K562 (cell line): ENCODE data around the gene RNPEPL1. TPM values are rescaled to one million over a fixed set of nuclear protein-coding genes. Genes with fewer than 3 reads are reported as not detected.

Source experiments
- ATAC-seq: fragments of 200-7000 bp; cut with Tn5 transposase; 3 replicates; pipeline ENCODE4 v1.9.1; 2020; ENCODE audit warnings: moderate library complexity
- BruUV-seq: library from RNA; stranded (reverse); fragments of 400-500 nt; replicated peaks from 2 replicates; lab custom pipeline; 2021; lab: Mats Ljungman, UMichigan
- CTCF ChIA-PET: fragments of 300-600 bp; formaldehyde crosslinking; extraction: SDS; loops from one replicate; lab custom pipeline; 2021; ENCODE audit warnings: low intra/inter-chr PET ratio; lab: Yijun Ruan, JAX
- POLR2A ChIA-PET: fragments of 300-600, 350-650 bp; sonication (Branson Sonifier 250); formaldehyde crosslinking; extraction: SDS; loops from one replicate; lab custom pipeline; 2021; ENCODE audit warnings: antibody characterized with exemption, inconsistent platforms; lab: Yijun Ruan, JAX
- DNase-seq, 4 experiments: peaks; one replicate each; pipeline versions ENCODE4 v3.0.0 to v3.0.0-alpha.2; 2011 to 2018; ENCODE audit warnings: low spot score in 3 of 4, mixed read lengths in 3 of 4; ENCODE audit errors: extremely low read depth in 1 of 4
- FAIRE-seq: peaks from 2 replicates; lab custom pipeline; 2011; peaks lifted over from hg19 to GRCh38; lab: Jason Lieb, UNC
- H2AFZ ChIP-seq: 2 replicates; pipeline ENCODE4 v1.6.0; 2011; ENCODE audit warnings: low read depth, low read length, control low read depth, inconsistent platforms
- H3K27ac ChIP-seq: fragments of 200-600 bp; 3 replicates; pipeline ENCODE4 v1.8.0; 2011; ENCODE audit warnings: low read depth, mild to moderate bottlenecking, control low read depth, inconsistent platforms, low read length, moderate library complexity, mixed read lengths; ENCODE audit errors: extremely low read depth
- H3K27me3 ChIP-seq, 2 experiments: fragments of 300-600 bp in 1 of 2; 2 replicates in 1 of 2; 3 replicates in 1 of 2; pipeline versions ENCODE4 v1.6.0 to v1.8.0; 2011; ENCODE audit warnings: inconsistent platforms in 2 of 2, low read length in 2 of 2, mild to moderate bottlenecking in 1 of 2, mixed read lengths in 1 of 2, moderate library complexity in 1 of 2; ENCODE audit not compliant: control insufficient read depth in 2 of 2, insufficient read depth in 2 of 2
- H3K36me3 ChIP-seq: fragments of 300-600 bp; 3 replicates; pipeline ENCODE4 v1.8.0; 2011; ENCODE audit warnings: mild to moderate bottlenecking, low read length, inconsistent platforms; ENCODE audit not compliant: control insufficient read depth, insufficient read depth
- H3K4me1 ChIP-seq, 2 experiments: fragments of 200-600 bp in 1 of 2; replicated peaks in 1 of 2; 2 replicates in 1 of 2; 3 replicates in 1 of 2; pipeline versions ENCODE4 v1.5.1 to v1.8.0; 2011; ENCODE audit warnings: inconsistent platforms in 2 of 2, low read length in 2 of 2, mild to moderate bottlenecking in 1 of 2, mixed read lengths in 1 of 2, moderate library complexity in 1 of 2; ENCODE audit not compliant: control insufficient read depth in 2 of 2, insufficient read depth in 2 of 2
- H3K4me2 ChIP-seq: 2 replicates; pipeline ENCODE4 v1.6.1; 2011; ENCODE audit warnings: low read length, control low read depth, inconsistent platforms, mixed read lengths; ENCODE audit not compliant: insufficient read depth
- H3K4me3 ChIP-seq: fragments of 200-600 bp; sonication (generic), shearing (Covaris generic); 2 replicates; pipeline ENCODE4 v1.5.1; 2016; ENCODE audit warnings: control low read depth, inconsistent platforms
- H3K79me2 ChIP-seq: fragments of 200-600 bp; 3 replicates; pipeline ENCODE4 v1.8.0; 2011; ENCODE audit warnings: low read length, inconsistent platforms; ENCODE audit not compliant: control insufficient read depth, insufficient read depth
- H3K9ac ChIP-seq, 2 experiments: 2 replicates each; pipeline versions ENCODE4 v1.6.0 to v1.6.1; 2011; ENCODE audit warnings: low read depth in 2 of 2, low read length in 2 of 2, control low read depth in 1 of 2, inconsistent platforms in 1 of 2, mild to moderate bottlenecking in 1 of 2, mixed read lengths in 1 of 2; ENCODE audit not compliant: insufficient read depth in 1 of 2
- H3K9me1 ChIP-seq: one replicate; pipeline ENCODE4 v1.6.0; 2011; ENCODE audit warnings: inconsistent platforms, mild to moderate bottlenecking, low read length, moderate library complexity; ENCODE audit not compliant: control insufficient read depth, insufficient read depth
- H3K9me3 ChIP-seq: replicated peaks from 2 replicates; pipeline ENCODE4 v1.5.1; 2011; ENCODE audit warnings: low read depth, low read length, inconsistent platforms; ENCODE audit not compliant: control insufficient read depth, insufficient read depth
- H4K20me1 ChIP-seq: replicated peaks from 2 replicates; pipeline ENCODE4 v1.6.1; 2011; ENCODE audit warnings: low read length, inconsistent platforms, mixed read lengths; ENCODE audit not compliant: control insufficient read depth, insufficient read depth
- ATF1 ChIP-seq, 2 experiments: fragments of 450-650 bp in 1 of 2; IDR thresholded peaks; 2 replicates each; pipeline ENCODE4 v1.6.1; 2016; ENCODE audit warnings: missing compliant biosample characterization in 1 of 2, missing genetic modification characterization in 1 of 2
- ATF7 ChIP-seq: fragments of 450-650 bp; IDR thresholded peaks from 2 replicates; pipeline ENCODE4 v1.7.1; 2014; ENCODE audit warnings: mild to moderate bottlenecking, moderate library complexity
- BHLHE40 ChIP-seq: IDR thresholded peaks from 2 replicates; pipeline ENCODE4 v1.6.1; 2011; ENCODE audit warnings: low read length, improper control_type of control experiment
- CXXC5 ChIP-seq: fragments of 250-450 bp; sonication (Bioruptor Pico); IDR thresholded peaks from 2 replicates; pipeline ENCODE4 v1.8.0; 2022; ENCODE audit warnings: inconsistent platforms, mild to moderate bottlenecking, moderate library complexity
- FOXA3 ChIP-seq, 2 experiments: fragments of 450-650 bp in 1 of 2; sonication (generic) in 1 of 2; formaldehyde crosslinking; IDR thresholded peaks in 1 of 2; conservative IDR thresholded peaks in 1 of 2; 2 replicates each; pipeline versions ENCODE4 v1.4.0 to v1.8.0; 2020 to 2022; ENCODE audit warnings: mild to moderate bottlenecking in 2 of 2, missing genetic modification reagents in 1 of 2
- L3MBTL2 ChIP-seq: fragments of 450-650 bp; IDR thresholded peaks from 2 replicates; pipeline ENCODE4 v1.6.1; 2016; ENCODE audit warnings: mild to moderate bottlenecking, moderate library complexity
- NR2C1 ChIP-seq, 2 experiments: fragments of 450-650 bp; IDR thresholded peaks; 2 replicates each; pipeline ENCODE4 v1.6.1; 2017; ENCODE audit warnings: mild to moderate bottlenecking in 2 of 2, antibody characterized with exemption in 1 of 2, inconsistent platforms in 1 of 2, missing compliant biosample characterization in 1 of 2, missing genetic modification characterization in 1 of 2
- RBFOX2 ChIP-seq: fragments of 200-400 bp; formaldehyde crosslinking; IDR thresholded peaks from 2 replicates; pipeline ENCODE4 v1.6.1; 2017; ENCODE audit warnings: low read depth, mild to moderate bottlenecking, low read length, moderate library complexity
- TAF15 ChIP-seq: fragments of 200-400 bp; formaldehyde crosslinking; IDR thresholded peaks from 2 replicates; pipeline ENCODE4 v1.6.1; 2017; ENCODE audit warnings: mild to moderate bottlenecking, low read depth, low read length, moderate library complexity
- TCF3 ChIP-seq: sonication (generic); formaldehyde crosslinking; IDR thresholded peaks from 2 replicates; pipeline ENCODE4 v1.4.0; 2020; ENCODE audit warnings: mild to moderate bottlenecking, missing genetic modification reagents
- TEAD2 ChIP-seq: fragments of 450-650 bp; IDR thresholded peaks from 2 replicates; pipeline ENCODE4 v1.6.1; 2016; ENCODE audit warnings: missing genetic modification characterization, control low read depth, missing compliant biosample characterization
- TOE1 ChIP-seq, 2 experiments: fragments of 450-650 bp in 1 of 2; sonication (generic) in 1 of 2; formaldehyde crosslinking in 1 of 2; IDR thresholded peaks; 2 replicates each; pipeline versions ENCODE4 v1.7.1 to v1.8.0; 2016 to 2022; ENCODE audit warnings: borderline replicate concordance in 2 of 2, mild to moderate bottlenecking in 2 of 2, antibody characterized with exemption in 1 of 2, inconsistent platforms in 1 of 2, low read depth in 1 of 2, missing genetic modification reagents in 1 of 2, moderate library complexity in 1 of 2
- USF1 ChIP-seq: sonication (generic); formaldehyde crosslinking; IDR thresholded peaks from 2 replicates; pipeline ENCODE4 v1.9.0; 2022; ENCODE audit warnings: mild to moderate bottlenecking, missing genetic modification reagents
- ZBTB9 ChIP-seq: fragments of 450-650 bp; formaldehyde crosslinking; IDR thresholded peaks from 2 replicates; pipeline ENCODE4 v1.4.0; 2020; ENCODE audit warnings: mild to moderate bottlenecking, moderate library complexity
- ZNF324 ChIP-seq: fragments of 250-450 bp; sonication (Bioruptor Pico); IDR thresholded peaks from 2 replicates; pipeline ENCODE4 v1.4.0; 2020; ENCODE audit warnings: mild to moderate bottlenecking
- ZNF551 ChIP-seq: fragments of 250-450 bp; sonication (Bioruptor Pico); IDR thresholded peaks from 2 replicates; pipeline ENCODE4 v1.5.0; 2021; ENCODE audit warnings: mild to moderate bottlenecking, moderate library complexity
- WGBS: fragments of 100-300 bp; shearing (Covaris generic); methylation state at CpG from one replicate; pipeline ENCODE4 v1.1.6; 2016; ENCODE audit warnings: low coverage, mixed read lengths; ENCODE audit not compliant: insufficient coverage; ENCODE audit errors: missing lambda C conversion rate; 5-methylcytosine and 5-hydroxymethylcytosine counted together
- in situ Hi-C: fragments of 300-500 bp; cut with MboI; formaldehyde crosslinking; loops from 4 replicates; pipeline ENCODE4 v1.15.0; 2018; ENCODE audit warnings: inconsistent platforms, mixed read lengths
- intact Hi-C: fragments of 100-400 bp; cut with micrococcal nuclease; formaldehyde crosslinking; loops from 2 replicates; pipeline ENCODE4 v1.14.2; 2022
- polyA plus RNA-seq, 8 experiments: library from polyadenylated mRNA; depleted of rRNA in 4 of 8; stranded (reverse) in 5 of 8; unstranded in 3 of 8; fragments of >200 nt; fragmentation: Nextera tagmentation in 2 of 8; fragmentation: Illumina TruSeq in 1 of 8; extraction: Ambion mirVana in 2 of 8; extraction: Trizol in 1 of 8; gene quantifications; 2 replicates each; pipeline versions ENCODE4 v1.2.1 to v1.2.3, GENCODE V29; 2011 to 2014; ENCODE audit warnings: inconsistent platforms in 1 of 8, missing spikeins in 1 of 8
- total RNA-seq, 7 experiments: library from RNA; depleted of rRNA in 6 of 7; stranded (reverse); fragments of >200 nt in 6 of 7; fragmentation: Illumina TruSeq in 2 of 7; extraction: Trizol in 2 of 7; gene quantifications; 2 replicates each; pipeline versions ENCODE4 v1.2.1 to v1.2.3, GENCODE V29; 2011 to 2021; ENCODE audit warnings: low replicate concordance in 1 of 7
- TF ChIP-seq, protein P1 (sequence below): sonication (generic); formaldehyde crosslinking; IDR thresholded peaks from 2 replicates; pipeline ENCODE4 v1.8.0; 2022; ENCODE audit warnings: missing genetic modification reagents, mild to moderate bottlenecking, moderate library complexity, borderline replicate concordance

The RNPEPL1 gene
- total and polyA plus RNA-seq, 9 of the 15 experiments (the other 6 are each of a cell fraction or from before 2014, with no cell fraction given) = 0.07 to 38.7 (median 5.6) TPM

- WGBS = 0% methylated on average over 16 of the region's 88 CpGs
- ATAC-seq (peak; percentile 89), FAIRE-seq (peak; percentile 69), DNase-seq (peak; percentile 90 to 94 (median 92))
- Histone ChIP-seq H3K9me1 (no peaks in the 10 kb centered on the region), H3K27ac (peak within 1 kb of the TSS; percentile 87; the same call in 2 of the 3 replicates), H3K9me3 (no peaks in the 10 kb centered on the region), H3K9ac (peak within 1 kb of the TSS; percentile 82 to 95), H3K4me2 (peak within 1 kb of the TSS; percentile 93), H2AFZ (peak within 1 kb of the TSS; percentile 96), H3K79me2 (peaks cover 56% of the 10 kb centered on the region), H3K4me1 (peaks cover 31 to 51% of the 10 kb centered on the region in 2 experiments), H4K20me1 (no peaks in the 10 kb centered on the region; the same call in 1 of the 2 replicates), H3K4me3 (peak within 1 kb of the TSS; percentile 92), H3K36me3 (peaks cover 25% of the 10 kb centered on the region; the same call in 2 of the 3 replicates), H3K27me3 (no peaks in the 10 kb centered on the region)
- intact Hi-C loops = no loop called here
- BruUV-seq = no TSS peak
- in situ Hi-C loops = no loop called here
- POLR2A ChIA-PET = interaction anchor here (0.5 to 2.2 kb wide), 7 partner anchors 10 to 25 kb away, joined by 3 to 26 read pairs (median 5); partner anchors contain the start of gene RNPEPL1
- CTCF ChIA-PET = no interaction called here
- peak; percentile 89 for TF ChIP-seq RBFOX2
- TF ChIP-seq NR2C1 (IDR thresholded peaks at IDR 0.05) = peak; percentile 90
- peak; percentile 94 for TF ChIP-seq NR2C1 (tag; IDR thresholded peaks at IDR 0.05)
- TF ChIP-seq ZNF551 (CRISPR knock-in tag) = no peak
- peak; percentile 45; the same call in 1 of the 2 replicates for TF ChIP-seq ATF7
- peak; percentile 80; the same call in 1 of the 2 replicates for TF ChIP-seq ZBTB9 (CRISPR knock-in tag)
- no peak for TF ChIP-seq ZNF324 (CRISPR knock-in tag)
- no peak for TF ChIP-seq FOXA3 (CRISPR knock-in tag; conservative IDR thresholded peaks at IDR 0.05 in 1 of 2, IDR thresholded peaks at IDR 0.05 in 1 of 2)
- TF ChIP-seq USF1 = peak; percentile 93
- peak; percentile 32 for TF ChIP-seq BHLHE40
- TF ChIP-seq, protein P1, sequence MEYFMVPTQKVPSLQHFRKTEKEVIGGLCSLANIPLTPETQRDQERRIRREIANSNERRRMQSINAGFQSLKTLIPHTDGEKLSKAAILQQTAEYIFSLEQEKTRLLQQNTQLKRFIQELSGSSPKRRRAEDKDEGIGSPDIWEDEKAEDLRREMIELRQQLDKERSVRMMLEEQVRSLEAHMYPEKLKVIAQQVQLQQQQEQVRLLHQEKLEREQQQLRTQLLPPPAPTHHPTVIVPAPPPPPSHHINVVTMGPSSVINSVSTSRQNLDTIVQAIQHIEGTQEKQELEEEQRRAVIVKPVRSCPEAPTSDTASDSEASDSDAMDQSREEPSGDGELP = peak; percentile 66
- TF ChIP-seq TEAD2 (tag) = no peak
- TF ChIP-seq TOE1 (IDR thresholded peaks at IDR 0.05; ENCODE audit: borderline replicate concordance) = peak; percentile 99
- no peak for TF ChIP-seq TOE1 (CRISPR knock-in tag; IDR thresholded peaks at IDR 0.05; ENCODE audit: borderline replicate concordance, low read depth)
- peak; percentile 38; the same call in 1 of the 2 replicates for TF ChIP-seq ATF1 (CRISPR knock-in tag; IDR thresholded peaks at IDR 0.05)
- peak; percentile 93 for TF ChIP-seq ATF1 (tag; IDR thresholded peaks at IDR 0.05)
- peak; percentile 89 for TF ChIP-seq CXXC5 (CRISPR knock-in tag)
- no peak for TF ChIP-seq TAF15
- no peak; the same call in 1 of the 2 replicates for TF ChIP-seq TCF3 (CRISPR knock-in tag)
- TF ChIP-seq L3MBTL2 = peak; percentile 62; the same call in 1 of the 2 replicates
Measured at GRCh38 chr2:240586198-240586918, 18.1 kb downstream of the RNPEPL1 start, which contains the start of gene CAPN10. Gene CAPN10 (plus strand): TSS chr2:240586734. CDS start chr2:240586912, 178 bp downstream.
